GM12878 (cell line): ENCODE results near the gene NPDC1. TPM values are rescaled to one million over a fixed set of nuclear protein-coding genes. Genes with fewer than 3 reads are reported as not detected.

Experiments used
- ATAC-seq: fragments of 200-7000 bp; cut with Tn5 transposase; 3 replicates; pipeline ENCODE4 v1.9.1; 2020; ENCODE audit warnings: mild to moderate bottlenecking, moderate library complexity
- BruUV-seq: library from RNA; stranded (reverse); fragments of 400-500 nt; replicated peaks from 2 replicates; lab custom pipeline; 2021; lab: Mats Ljungman, UMichigan
- CTCF ChIA-PET: fragments of 300-600 bp; sonication (Branson Sonifier 250); formaldehyde crosslinking; extraction: SDS; loops from one replicate; lab custom pipeline; 2021; ENCODE audit warnings: inconsistent platforms; lab: Yijun Ruan, JAX
- POLR2A ChIA-PET: fragments of 350-600 bp; formaldehyde crosslinking; extraction: SDS; loops from one replicate; lab custom pipeline; 2021; ENCODE audit warnings: inconsistent platforms; lab: Charles Lee
- RAD21 ChIA-PET: fragments of 300-600 bp; sonication (Branson Sonifier 250); formaldehyde crosslinking; loops from one replicate; lab custom pipeline; 2023; ENCODE audit warnings: antibody characterized with exemption; ENCODE audit not compliant: unreplicated experiment; lab: Charles Lee
- SMC1A ChIA-PET: fragments of 300-600 bp; sonication (Branson Sonifier 250); formaldehyde crosslinking; loops from one replicate; lab custom pipeline; 2023; ENCODE audit not compliant: unreplicated experiment, uncharacterized antibody; lab: Charles Lee
- DNase-seq: peaks from one replicate; pipeline ENCODE4 v3.0.0-alpha.2; 2011; ENCODE audit warnings: low read depth, low spot score
- FAIRE-seq: peaks from 3 replicates; lab custom pipeline; 2011; peaks lifted over from hg19 to GRCh38; lab: Jason Lieb, UNC
- H2AFZ ChIP-seq: 2 replicates; pipeline ENCODE4 v1.6.0; 2011; ENCODE audit warnings: low read depth, low read length, control low read depth; ENCODE audit not compliant: control insufficient read depth
- H3K27ac ChIP-seq: 2 replicates; pipeline ENCODE4 v1.5.1; 2011; ENCODE audit warnings: control low read depth; ENCODE audit not compliant: control insufficient read depth, insufficient read depth
- H3K27me3 ChIP-seq, 2 experiments: replicated peaks in 1 of 2; 2 replicates each; pipeline versions ENCODE4 v1.6.0 to v1.6.1; 2011; ENCODE audit warnings: low read length in 1 of 2; ENCODE audit not compliant: control insufficient read depth in 2 of 2, insufficient read depth in 2 of 2
- H3K36me3 ChIP-seq, 2 experiments: 2 replicates each; pipeline ENCODE4 v1.5.1; 2011; ENCODE audit warnings: low read length in 1 of 2; ENCODE audit not compliant: control insufficient read depth in 2 of 2, insufficient read depth in 2 of 2
- H3K4me1 ChIP-seq: 2 replicates; pipeline ENCODE4 v1.6.1; 2011; ENCODE audit warnings: mild to moderate bottlenecking, low read length, moderate library complexity, mixed read lengths; ENCODE audit not compliant: control insufficient read depth, insufficient read depth
- H3K4me2 ChIP-seq: 2 replicates; pipeline ENCODE4 v1.6.0; 2011; ENCODE audit warnings: control low read depth; ENCODE audit not compliant: control insufficient read depth, insufficient read depth
- H3K4me3 ChIP-seq: fragments of 200-600 bp; sonication (generic); 2 replicates; pipeline ENCODE4 v1.5.1; 2016
- H3K79me2 ChIP-seq: 2 replicates; pipeline ENCODE4 v1.6.0; 2011; ENCODE audit warnings: low read length; ENCODE audit not compliant: control insufficient read depth, insufficient read depth
- H3K9ac ChIP-seq: 2 replicates; pipeline ENCODE4 v1.8.0; 2011; ENCODE audit warnings: low read length, control low read depth, mixed read lengths; ENCODE audit not compliant: control insufficient read depth, insufficient read depth
- H3K9me3 ChIP-seq: replicated peaks from 3 replicates; pipeline ENCODE4 v1.5.1; 2011; ENCODE audit warnings: mild to moderate bottlenecking, low read length; ENCODE audit not compliant: control insufficient read depth, insufficient read depth
- H4K20me1 ChIP-seq: 2 replicates; pipeline ENCODE4 v1.6.0; 2011; ENCODE audit not compliant: control insufficient read depth, insufficient read depth
- ATF7 ChIP-seq: fragments of 450-650 bp; IDR thresholded peaks from 2 replicates; pipeline ENCODE4 v1.6.1; 2016; ENCODE audit warnings: low read depth, mild to moderate bottlenecking
- CEBPB ChIP-seq, 2 experiments: fragments of 150-350 bp in 1 of 2; IDR thresholded peaks; 2 replicates each; pipeline ENCODE4 v1.6.1; 2012 to 2014; ENCODE audit warnings: low read depth in 2 of 2, low read length in 2 of 2, borderline replicate concordance in 1 of 2, inconsistent platforms in 1 of 2
- CHD2 ChIP-seq: IDR thresholded peaks from 2 replicates; pipeline ENCODE4 v1.6.1; 2011; ENCODE audit warnings: low read depth, low read length, improper control_type of control experiment, borderline replicate concordance
- EZH2 ChIP-seq: IDR thresholded peaks from 2 replicates; pipeline ENCODE4 v1.6.1; 2012; ENCODE audit warnings: low read depth, mild to moderate bottlenecking, control low read depth, inconsistent platforms, low read length, borderline replicate concordance; ENCODE audit not compliant: control insufficient read depth
- HDGF ChIP-seq: fragments of 450-650 bp; IDR thresholded peaks from 2 replicates; pipeline ENCODE4 v1.6.1; 2016; ENCODE audit warnings: antibody characterized with exemption
- HSF1 ChIP-seq: fragments of 150-350 bp; IDR thresholded peaks from 2 replicates; pipeline ENCODE4 v1.6.1; 2014; ENCODE audit warnings: mild to moderate bottlenecking, low read depth, low read length
- JUND ChIP-seq: IDR thresholded peaks from 2 replicates; pipeline ENCODE4 v1.6.1; 2012; ENCODE audit warnings: low read depth, mild to moderate bottlenecking, low read length, improper control_type of control experiment, moderate library complexity
- MEF2B ChIP-seq: fragments of 450-650 bp; IDR thresholded peaks from 2 replicates; pipeline ENCODE4 v1.6.1; 2018; ENCODE audit warnings: mild to moderate bottlenecking, moderate library complexity; ENCODE audit not compliant: partially characterized antibody, poor library complexity, severe bottlenecking
- MTA2 ChIP-seq: fragments of 450-650 bp; IDR thresholded peaks from 2 replicates; pipeline ENCODE4 v1.6.1; 2016; ENCODE audit warnings: low read depth, mild to moderate bottlenecking, moderate library complexity
- MTA3 ChIP-seq: IDR thresholded peaks from 2 replicates; pipeline ENCODE4 v1.6.1; 2012; ENCODE audit warnings: low read length, inconsistent platforms, borderline replicate concordance
- NR2F1 ChIP-seq: fragments of 450-650 bp; conservative IDR thresholded peaks from 2 replicates; pipeline ENCODE4 v1.6.1; 2017; ENCODE audit warnings: mild to moderate bottlenecking
- SKIL ChIP-seq: fragments of 450-650 bp; IDR thresholded peaks from 2 replicates; pipeline ENCODE4 v1.6.1; 2017; ENCODE audit warnings: mild to moderate bottlenecking, low read depth, inconsistent platforms; ENCODE audit not compliant: poor library complexity, severe bottlenecking
- SUZ12 ChIP-seq: fragments of 200-600 bp; sonication (generic); IDR thresholded peaks from one replicate; pipeline ENCODE4 v1.6.1; 2018; ENCODE audit warnings: antibody characterized with exemption, mild to moderate bottlenecking; ENCODE audit not compliant: unreplicated experiment
- TCF3 ChIP-seq: IDR thresholded peaks from 2 replicates; pipeline ENCODE4 v1.6.1; 2012; ENCODE audit warnings: low read depth, mild to moderate bottlenecking, low read length, borderline replicate concordance; ENCODE audit not compliant: insufficient read depth
- WGBS: methylation state at CpG from one replicate; pipeline ENCODE4 v1.1.6; 2016; ENCODE audit warnings: low lambda C conversion rate; ENCODE audit not compliant: insufficient replicate concordance, insufficient coverage; ENCODE audit errors: missing lambda C conversion rate; 5-methylcytosine and 5-hydroxymethylcytosine counted together
- in situ Hi-C: fragments of 300-500 bp; cut with MboI; formaldehyde crosslinking; loops from 9 replicates; pipeline ENCODE4 v1.14.3; 2018; ENCODE audit warnings: mixed read lengths
- intact Hi-C: fragments of 100-400 bp; cut with micrococcal nuclease; formaldehyde crosslinking; loops from one replicate; pipeline ENCODE4 v1.14.2; 2022; ENCODE audit not compliant: unreplicated experiment
- polyA plus RNA-seq, 11 experiments: library from polyadenylated mRNA; depleted of rRNA in 4 of 11; unstranded in 6 of 11; stranded (reverse) in 5 of 11; fragments of >200 nt; fragmentation: Nextera tagmentation in 4 of 11; fragmentation: Illumina TruSeq in 1 of 11; extraction: Ambion mirVana in 4 of 11; extraction: Trizol in 1 of 11; gene quantifications; 1 replicate in 1 of 11; 2 replicates in 10 of 11; pipeline versions ENCODE4 v1.2.1 to v1.2.3, GENCODE V29; 2011 to 2016; ENCODE audit warnings: inconsistent platforms in 2 of 11, missing spikeins in 2 of 11, low read depth in 1 of 11
- total RNA-seq, 4 experiments: library from RNA; depleted of rRNA in 3 of 4; stranded (reverse); fragments of >200 nt in 3 of 4; fragmentation: Illumina TruSeq in 1 of 4; extraction: Trizol in 1 of 4; gene quantifications; 2 replicates each; pipeline versions ENCODE4 v1.2.1 to v1.2.3, GENCODE V29; 2013 to 2021

NPDC1 gene
- total and polyA plus RNA-seq, 10 of the 15 experiments (the other 5 are each of a cell fraction or from before 2014, with no cell fraction given), result 0.04 to 1.7 (median 0.77) TPM; not detected in 2

- RAD21 ChIA-PET, result no interaction called here
- Histone ChIP-seq H3K9me3 (no peaks in the 10 kb centered on the region; the same call in 2 of the 3 replicates), H4K20me1 (no peaks in the 10 kb centered on the region), H3K27ac (no peak overlapping the region), H3K4me3 (no peak overlapping the region), H3K9ac (no peak overlapping the region), H3K36me3 (no peaks in the 10 kb centered on the region), H3K4me2 (no peak overlapping the region), H3K27me3 (no peaks in the 10 kb centered on the region), H3K79me2 (no peaks in the 10 kb centered on the region), H2AFZ (no peak overlapping the region), H3K4me1 (no peaks in the 10 kb centered on the region)
- CTCF ChIA-PET, result interaction anchor here (0.6 to 1.5 kb wide), 4 partner anchors 15 to 211 kb away, joined by 3 to 7 read pairs (median 4); no protein-coding TSS in a partner anchor
- POLR2A ChIA-PET, result interaction anchor here (0.6 to 1.3 kb wide), 2 partner anchors 10 to 27 kb away, joined by 3 to 4 read pairs; no protein-coding TSS in a partner anchor
- DNase-seq (no peak), FAIRE-seq (no peak), ATAC-seq (no peak)
- intact Hi-C loops, result no loop called here
- in situ Hi-C loops, result no loop called here
- SMC1A ChIA-PET, result no interaction called here
- 74% methylated on average over 27 of the region's 34 CpGs for WGBS
- no TSS peak for BruUV-seq
- TF ChIP-seq JUND, result no peak
- no peak for TF ChIP-seq HSF1
- TF ChIP-seq MEF2B, result no peak
- no peak for TF ChIP-seq EZH2
- TF ChIP-seq ATF7, result no peak
- TF ChIP-seq SKIL, result no peak
- TF ChIP-seq MTA3, result no peak
- no peak for TF ChIP-seq CEBPB (IDR thresholded peaks at IDR 0.05; ENCODE audit: borderline replicate concordance in 1 of 2, low read depth in 2 of 2, low read length in 2 of 2)
- TF ChIP-seq MTA2, result no peak
- no peak for TF ChIP-seq CHD2
- TF ChIP-seq HDGF, result no peak
- TF ChIP-seq TCF3, result no peak
- TF ChIP-seq SUZ12, result no peak
- no peak for TF ChIP-seq NR2F1
Measured at GRCh38 chr9:137019891-137020683, 25.9 kb downstream of the NPDC1 start.
